ENCODE results near the gene MAML3. TPM values are rescaled to one million over a fixed set of nuclear protein-coding genes. Genes with fewer than 3 reads are reported as not detected.

The MAML3 gene
- total RNA-seq, 2 experiments from 2014 or later: 2.5 to 2.9 TPM

DNA sequence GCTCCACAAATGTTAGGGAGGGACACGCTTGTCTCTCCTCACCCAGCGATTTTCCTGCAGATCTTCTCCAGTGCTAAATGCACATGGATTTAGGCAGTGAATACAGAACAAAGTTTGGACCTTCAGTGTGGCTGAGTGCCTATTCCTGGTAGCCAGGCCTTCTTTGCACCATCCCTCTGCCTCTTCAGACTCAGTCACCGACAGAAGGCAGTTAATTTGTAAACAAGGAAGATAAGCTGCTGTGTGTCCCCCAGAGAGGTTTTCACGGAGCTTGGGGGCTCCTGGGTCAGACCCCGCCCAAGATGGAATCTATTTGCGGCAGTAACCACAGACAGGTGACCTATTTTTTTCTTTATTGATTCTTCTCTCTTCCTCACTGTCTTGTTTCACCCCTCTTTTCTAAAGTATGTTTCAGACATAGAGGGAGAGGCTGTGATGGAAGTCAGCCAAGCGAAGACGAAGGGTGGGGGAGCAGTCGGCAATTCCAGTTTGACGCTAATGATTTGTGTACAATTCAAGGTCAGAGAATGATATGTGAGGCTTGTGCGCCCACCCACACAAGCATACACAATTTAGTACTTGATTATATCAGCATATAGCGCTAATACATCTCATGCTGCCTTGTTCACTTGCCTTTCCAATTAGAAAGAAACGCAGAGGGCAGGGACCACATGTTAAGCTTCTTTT lies 287.6 kb downstream of the MAML3 start:
- Mint-ChIP-seq H3K4me3 (no peak overlapping the region), H3K27ac (no peak overlapping the region), H3K36me3 (ENCODE audit: low read depth) (no peaks in the 10 kb centered on the region), H3K9me3 (no peaks in the 10 kb centered on the region), H3K27me3 (no peaks in the 10 kb centered on the region), H3K4me1 (ENCODE audit: low read depth) (no peaks in the 10 kb centered on the region)
- ATAC-seq (ENCODE audit: poor library complexity) (no peak), DNase-seq (no peak)
- intact Hi-C loops (cut with DNase I, micrococcal nuclease): no loop called here
- Histone ChIP-seq H3K4me3 (ENCODE audit: low read length) (no peak overlapping the region), H3K9me3 (ENCODE audit: control insufficient read depth in 1 of 2, insufficient read depth in 1 of 2, low read length in 2 of 2) (no peaks in the 10 kb centered on the region), H3K27ac (ENCODE audit: low read depth in 1 of 2, low read length in 2 of 2) (no peak overlapping the region), H3K36me3 (ENCODE audit: insufficient read depth, low read length) (no peaks in the 10 kb centered on the region), H3K27me3 (ENCODE audit: control insufficient read depth in 1 of 2, insufficient read depth in 2 of 2, low read length in 2 of 2) (no peaks in the 10 kb centered on the region), H3K4me1 (ENCODE audit: insufficient read depth, low read length) (no peaks in the 10 kb centered on the region)
- POLR2A ChIA-PET: interaction anchor here (1.1 kb wide), 1 partner anchor 18 kb away, joined by 3 read pairs; no protein-coding TSS in a partner anchor
- TF ChIP-seq, protein P1, sequence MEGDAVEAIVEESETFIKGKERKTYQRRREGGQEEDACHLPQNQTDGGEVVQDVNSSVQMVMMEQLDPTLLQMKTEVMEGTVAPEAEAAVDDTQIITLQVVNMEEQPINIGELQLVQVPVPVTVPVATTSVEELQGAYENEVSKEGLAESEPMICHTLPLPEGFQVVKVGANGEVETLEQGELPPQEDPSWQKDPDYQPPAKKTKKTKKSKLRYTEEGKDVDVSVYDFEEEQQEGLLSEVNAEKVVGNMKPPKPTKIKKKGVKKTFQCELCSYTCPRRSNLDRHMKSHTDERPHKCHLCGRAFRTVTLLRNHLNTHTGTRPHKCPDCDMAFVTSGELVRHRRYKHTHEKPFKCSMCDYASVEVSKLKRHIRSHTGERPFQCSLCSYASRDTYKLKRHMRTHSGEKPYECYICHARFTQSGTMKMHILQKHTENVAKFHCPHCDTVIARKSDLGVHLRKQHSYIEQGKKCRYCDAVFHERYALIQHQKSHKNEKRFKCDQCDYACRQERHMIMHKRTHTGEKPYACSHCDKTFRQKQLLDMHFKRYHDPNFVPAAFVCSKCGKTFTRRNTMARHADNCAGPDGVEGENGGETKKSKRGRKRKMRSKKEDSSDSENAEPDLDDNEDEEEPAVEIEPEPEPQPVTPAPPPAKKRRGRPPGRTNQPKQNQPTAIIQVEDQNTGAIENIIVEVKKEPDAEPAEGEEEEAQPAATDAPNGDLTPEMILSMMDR (IDR thresholded peaks at IDR 0.05): no peak
- CTCF ChIA-PET: no interaction called here

DNA sequence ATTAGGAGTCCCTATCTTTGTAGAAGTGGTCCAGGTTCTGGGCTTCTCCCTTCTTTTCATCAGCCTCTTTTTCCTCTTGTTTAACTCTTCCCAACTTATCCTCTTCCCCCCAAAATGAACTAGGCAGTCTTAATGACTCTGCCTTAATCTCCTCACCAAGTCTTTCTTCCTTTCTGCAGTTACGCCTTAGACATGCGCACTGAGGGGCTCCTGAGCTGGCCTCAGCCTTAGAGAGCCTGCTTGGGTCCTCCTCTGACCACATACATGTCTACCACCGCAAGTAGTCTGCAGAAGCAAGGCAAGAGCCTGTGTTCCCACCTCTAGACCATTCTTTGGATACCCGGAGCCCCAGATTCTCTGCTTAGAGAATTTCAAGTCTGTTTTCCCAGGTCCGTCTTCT lies 288.4 kb downstream of the MAML3 start:
- H3K9me3 ChIP-seq (ENCODE audit: control insufficient read depth in 1 of 2, insufficient read depth in 1 of 2, low read length in 2 of 2): no peaks in the 10 kb centered on the region
- Mint-ChIP-seq H3K27me3 (no peaks in the 10 kb centered on the region), H3K4me1 (ENCODE audit: low read depth) (peaks cover under 1% of the 10 kb centered on the region), H3K4me3 (no peak overlapping the region), H3K9me3 (no peaks in the 10 kb centered on the region), H3K27ac (no peak overlapping the region), H3K36me3 (ENCODE audit: low read depth) (no peaks in the 10 kb centered on the region)
- TF ChIP-seq, protein P1 (IDR thresholded peaks at IDR 0.05): no peak
- POLR2A ChIA-PET: no interaction called here
- intact Hi-C loops (cut with DNase I, micrococcal nuclease): no loop called here
- ATAC-seq (ENCODE audit: poor library complexity) (no peak), DNase-seq (no peak)
- no peaks in the 10 kb centered on the region for H3K36me3 ChIP-seq (ENCODE audit: insufficient read depth, low read length)
- no peak overlapping the region for H3K27ac ChIP-seq (ENCODE audit: low read depth in 1 of 2, low read length in 2 of 2)
- H3K27me3 ChIP-seq (ENCODE audit: control insufficient read depth in 1 of 2, insufficient read depth in 2 of 2, low read length in 2 of 2): no peaks in the 10 kb centered on the region
- no peaks in the 10 kb centered on the region for H3K4me1 ChIP-seq (ENCODE audit: insufficient read depth, low read length)
- H3K4me3 ChIP-seq (ENCODE audit: low read length): no peak overlapping the region
- CTCF ChIA-PET: no interaction called here

- intact Hi-C loops (cut with DNase I, micrococcal nuclease): no loop called here
- no peak overlapping the region for H3K27ac Mint-ChIP-seq
- DNase-seq: no peak
- H3K4me1 Mint-ChIP-seq (ENCODE audit: low read depth): peaks cover 6% of the 10 kb centered on the region
- POLR2A ChIA-PET: no interaction called here
- H3K9me3 Mint-ChIP-seq: no peaks in the 10 kb centered on the region
- Histone ChIP-seq H3K27ac (ENCODE audit: low read depth in 1 of 2, low read length in 2 of 2) (no peak overlapping the region), H3K4me3 (ENCODE audit: low read length) (no peak overlapping the region), H3K36me3 (ENCODE audit: insufficient read depth, low read length) (no peaks in the 10 kb centered on the region), H3K27me3 (ENCODE audit: control insufficient read depth in 1 of 2, insufficient read depth in 2 of 2, low read length in 2 of 2) (no peaks in the 10 kb centered on the region), H3K4me1 (ENCODE audit: insufficient read depth, low read length) (no peaks in the 10 kb centered on the region), H3K9me3 (ENCODE audit: control insufficient read depth in 1 of 2, insufficient read depth in 1 of 2, low read length in 2 of 2) (peaks cover 0 to 5% of the 10 kb centered on the region in 2 experiments)
- no peak overlapping the region for H3K4me3 Mint-ChIP-seq
- CTCF ChIA-PET: interaction anchor here (0.7 kb wide), 1 partner anchor 76 kb away, joined by 4 read pairs; no protein-coding TSS in a partner anchor
- no peak for ATAC-seq (ENCODE audit: poor library complexity)
- no peaks in the 10 kb centered on the region for H3K27me3 Mint-ChIP-seq
- TF ChIP-seq, protein P1 (IDR thresholded peaks at IDR 0.05): no peak
- H3K36me3 Mint-ChIP-seq (ENCODE audit: low read depth): no peaks in the 10 kb centered on the region
Measured at GRCh38 chr4:139863531-139863930, 290.5 kb downstream of the MAML3 start.

Data from CD4-positive, alpha-beta T cell (primary cell).